Effector memory CD4-positive, alpha-beta T cell (primary cell): Measurements from ENCODE around the gene TNFSF18.
"Not testable (repeated sequence)": the region's sequence is repeated elsewhere in the genome, so short reads cannot be mapped to it uniquely, and the experiment has no call there.

Experiments
- DNase-seq, 3 donors: peaks; one replicate each; pipeline ENCODE4 v3.0.0-alpha.2; 2020
- H3K27ac ChIP-seq: 2 replicates; pipeline ENCODE4 v1.7.0; 2013; ENCODE audit warnings: mild to moderate bottlenecking, low read length, moderate library complexity; ENCODE audit not compliant: insufficient read depth, poor library complexity, severe bottlenecking
- H3K27me3 ChIP-seq: replicated peaks from 2 replicates; pipeline ENCODE4 v1.7.0; 2013; ENCODE audit warnings: mild to moderate bottlenecking, low read length; ENCODE audit not compliant: insufficient read depth, control insufficient read depth, poor library complexity, severe bottlenecking
- H3K36me3 ChIP-seq: 2 replicates; pipeline ENCODE4 v1.7.0; 2013; ENCODE audit warnings: mild to moderate bottlenecking, low read length, moderate library complexity; ENCODE audit not compliant: control insufficient read depth, insufficient read depth
- H3K4me1 ChIP-seq: 2 replicates; pipeline ENCODE4 v1.7.0; 2013; ENCODE audit warnings: low read length, mild to moderate bottlenecking; ENCODE audit not compliant: control insufficient read depth, insufficient read depth, poor library complexity, severe bottlenecking
- H3K4me3 ChIP-seq: 2 replicates; pipeline ENCODE4 v1.7.0; 2013; ENCODE audit warnings: low read length, low read depth, mild to moderate bottlenecking; ENCODE audit not compliant: insufficient read depth, poor library complexity, severe bottlenecking
- H3K9me3 ChIP-seq: 2 replicates; pipeline ENCODE4 v1.7.0; 2013; ENCODE audit warnings: mild to moderate bottlenecking, low read length, moderate library complexity; ENCODE audit not compliant: control insufficient read depth
- total RNA-seq, 3 donors: gene quantifications; one replicate each; lab custom pipeline; 2026; lab: John Stamatoyannopoulos, UW

Gene TNFSF18
- total RNA-seq, result 0 reads per million in 3 donors

DNA sequence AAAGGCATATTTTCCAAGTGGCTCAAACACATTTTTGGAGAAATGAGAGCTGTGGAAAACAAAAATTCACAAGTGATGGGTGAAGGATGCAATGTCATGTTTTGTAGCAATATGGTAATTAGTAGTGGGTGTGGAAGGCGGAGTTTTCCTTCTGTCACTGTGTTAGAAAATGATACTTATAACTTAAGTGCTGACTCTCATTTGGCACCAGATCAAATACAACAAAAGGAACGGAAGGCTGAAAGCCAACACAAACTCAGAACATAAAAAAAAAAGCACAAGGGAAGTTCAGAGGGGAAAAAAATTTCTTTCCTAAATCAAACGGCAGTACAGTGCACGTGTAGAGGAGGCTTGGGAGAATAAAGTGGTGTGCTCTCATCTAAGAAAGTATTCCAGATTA, at the start of gene TNFSF18:
TSS of gene TNFSF18 (minus strand) at position 77 of the 400 bp plus-strand sequence. CDS start at position 32, 45 bp downstream.
- no peaks in the 10 kb centered on the region for H3K4me1 ChIP-seq
- H3K4me3 ChIP-seq, result no peak within 1 kb of the TSS
- no peak for DNase-seq
- H3K27ac ChIP-seq, result no peak within 1 kb of the TSS
- no peaks in the 10 kb centered on the region for H3K36me3 ChIP-seq
- H3K27me3 ChIP-seq, result no peaks in the 10 kb centered on the region
- no peaks in the 10 kb centered on the region for H3K9me3 ChIP-seq

- no peaks in the 10 kb centered on the region for H3K36me3 ChIP-seq
- H3K27me3 ChIP-seq, result no peaks in the 10 kb centered on the region
- H3K27ac ChIP-seq, result no peak overlapping the region
- H3K9me3 ChIP-seq, result no peaks in the 10 kb centered on the region
- H3K4me3 ChIP-seq, result no peak overlapping the region
- DNase-seq, result no peak
- no peaks in the 10 kb centered on the region for H3K4me1 ChIP-seq
Observed at GRCh38 chr1:173099166-173099565, 48.4 kb upstream of the TNFSF18 start.

- H3K27ac ChIP-seq, result no peak overlapping the region
- DNase-seq, result no peak
- H3K36me3 ChIP-seq, result no peaks in the 10 kb centered on the region
- H3K27me3 ChIP-seq, result no peaks in the 10 kb centered on the region
- H3K4me1 ChIP-seq, result no peaks in the 10 kb centered on the region
- no peak overlapping the region for H3K4me3 ChIP-seq
- no peaks in the 10 kb centered on the region for H3K9me3 ChIP-seq
Observed at GRCh38 chr1:173098117-173098516, 47.4 kb upstream of the TNFSF18 start.

GRCh38 chr1:173097001-173097400, 46.3 kb upstream of the TNFSF18 start:
- Histone ChIP-seq H3K27me3 (no peaks in the 10 kb centered on the region), H3K36me3 (no peaks in the 10 kb centered on the region), H3K27ac (no peak overlapping the region), H3K4me3 (no peak overlapping the region), H3K9me3 (no peaks in the 10 kb centered on the region), H3K4me1 (no peaks in the 10 kb centered on the region)
- DNase-seq, result no peak

DNA sequence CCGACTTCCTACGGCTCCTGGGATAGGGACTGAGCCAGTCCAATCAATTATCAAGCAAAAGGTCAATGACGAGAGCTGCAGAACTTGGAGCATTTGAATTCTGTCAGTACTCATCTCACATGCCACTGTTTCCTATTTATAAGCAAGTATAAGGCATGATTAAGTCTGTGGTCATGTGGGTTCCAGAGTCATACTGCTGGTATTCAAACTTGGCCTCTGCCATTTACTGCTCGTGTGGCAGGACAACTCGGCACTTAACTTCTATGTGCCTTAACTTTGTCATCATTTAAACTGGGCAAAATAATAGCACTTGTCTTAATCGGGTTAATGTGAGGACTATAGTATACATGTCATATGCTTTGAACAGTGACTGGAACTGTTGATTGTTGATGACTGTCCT, 44.9 kb upstream of the TNFSF18 start:
- no peak for DNase-seq
- H3K4me1 ChIP-seq, result no peaks in the 10 kb centered on the region
- H3K9me3 ChIP-seq, result no peaks in the 10 kb centered on the region
- H3K36me3 ChIP-seq, result no peaks in the 10 kb centered on the region
- no peaks in the 10 kb centered on the region for H3K27me3 ChIP-seq
- no peak overlapping the region for H3K4me3 ChIP-seq
- H3K27ac ChIP-seq, result no peak overlapping the region

- H3K27ac ChIP-seq, result no peak overlapping the region
Observed at GRCh38 chr1:173094541-173094940, 43.8 kb upstream of the TNFSF18 start.

GRCh38 chr1:173093691-173094445, 43.1 kb upstream of the TNFSF18 start:
- Histone ChIP-seq H3K4me1 (no peaks in the 10 kb centered on the region), H3K27me3 (no peaks in the 10 kb centered on the region), H3K9me3 (no peaks in the 10 kb centered on the region), H3K27ac (no peak overlapping the region), H3K36me3 (no peaks in the 10 kb centered on the region), H3K4me3 (no peak overlapping the region)
- DNase-seq, result no peak

More at GRCh38 chr1:173094541-173094940, 43.8 kb upstream of the TNFSF18 start:
- H3K4me1 ChIP-seq, result no peaks in the 10 kb centered on the region
- no peak overlapping the region for H3K4me3 ChIP-seq
- no peaks in the 10 kb centered on the region for H3K27me3 ChIP-seq
- no peaks in the 10 kb centered on the region for H3K9me3 ChIP-seq
- no peak for DNase-seq
- H3K36me3 ChIP-seq, result no peaks in the 10 kb centered on the region

GRCh38 chr1:173084292-173084691, 33.6 kb upstream of the TNFSF18 start:
- H3K27me3 ChIP-seq, result no peaks in the 10 kb centered on the region
- H3K27ac ChIP-seq, result no peak overlapping the region
- no peaks in the 10 kb centered on the region for H3K36me3 ChIP-seq
- no peak overlapping the region for H3K4me3 ChIP-seq
- H3K9me3 ChIP-seq, result no peaks in the 10 kb centered on the region
- no peak for DNase-seq
- no peaks in the 10 kb centered on the region for H3K4me1 ChIP-seq

GRCh38 chr1:173082913-173083312, 32.2 kb upstream of the TNFSF18 start:
- Histone ChIP-seq H3K27ac (no peak overlapping the region), H3K9me3 (no peaks in the 10 kb centered on the region), H3K4me1 (no peaks in the 10 kb centered on the region), H3K36me3 (no peaks in the 10 kb centered on the region), H3K4me3 (no peak overlapping the region), H3K27me3 (no peaks in the 10 kb centered on the region)
- DNase-seq, result no peak

GRCh38 chr1:173074217-173074616, 23.5 kb upstream of the TNFSF18 start:
- DNase-seq, H3K27me3 ChIP-seq: not testable (repeated sequence)

More at GRCh38 chr1:173074217-173074616, 23.5 kb upstream of the TNFSF18 start:
- H3K4me3 ChIP-seq, H3K9me3 ChIP-seq, H3K27ac ChIP-seq, H3K4me1 ChIP-seq, H3K36me3 ChIP-seq: not testable (repeated sequence)
